AG09319 (cell line): ENCODE results near the gene IQCK.
"Not testable (repeated sequence)": the region's sequence is repeated elsewhere in the genome, so short reads cannot be mapped to it uniquely, and the experiment has no call there.

Source experiments
- DNase-seq: peaks from one replicate; pipeline ENCODE4 v3.0.0-alpha.2; 2010; ENCODE audit warnings: low read depth; ENCODE audit errors: extremely low read depth
- TF ChIP-seq, protein P1 (sequence below): IDR thresholded peaks from 2 replicates; pipeline ENCODE4 v1.5.1; 2011; ENCODE audit warnings: low read depth, mild to moderate bottlenecking, inconsistent platforms, low read length, moderate library complexity

Gene IQCK

DNA sequence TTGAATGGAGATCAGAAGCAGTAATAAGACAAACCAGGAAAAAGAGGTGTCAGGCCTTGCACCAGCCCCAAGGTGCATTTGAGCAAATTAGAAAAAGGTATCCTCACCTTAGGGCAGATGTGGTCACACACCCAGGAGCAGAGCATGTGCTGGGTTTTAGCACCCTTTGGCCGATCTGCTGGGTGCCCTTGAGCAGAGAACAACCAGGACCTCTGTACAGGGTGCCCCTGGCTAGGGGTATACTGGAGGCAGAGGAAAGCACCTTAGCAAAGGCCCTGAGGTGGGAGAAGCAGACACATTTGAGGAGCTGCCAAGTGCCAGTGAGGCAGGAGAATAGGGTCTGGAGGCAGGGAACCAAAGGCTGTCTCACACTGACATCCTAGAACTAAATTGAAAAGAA is 67.0 kb downstream of the IQCK start:
- no peak for DNase-seq
- TF ChIP-seq, protein P1, sequence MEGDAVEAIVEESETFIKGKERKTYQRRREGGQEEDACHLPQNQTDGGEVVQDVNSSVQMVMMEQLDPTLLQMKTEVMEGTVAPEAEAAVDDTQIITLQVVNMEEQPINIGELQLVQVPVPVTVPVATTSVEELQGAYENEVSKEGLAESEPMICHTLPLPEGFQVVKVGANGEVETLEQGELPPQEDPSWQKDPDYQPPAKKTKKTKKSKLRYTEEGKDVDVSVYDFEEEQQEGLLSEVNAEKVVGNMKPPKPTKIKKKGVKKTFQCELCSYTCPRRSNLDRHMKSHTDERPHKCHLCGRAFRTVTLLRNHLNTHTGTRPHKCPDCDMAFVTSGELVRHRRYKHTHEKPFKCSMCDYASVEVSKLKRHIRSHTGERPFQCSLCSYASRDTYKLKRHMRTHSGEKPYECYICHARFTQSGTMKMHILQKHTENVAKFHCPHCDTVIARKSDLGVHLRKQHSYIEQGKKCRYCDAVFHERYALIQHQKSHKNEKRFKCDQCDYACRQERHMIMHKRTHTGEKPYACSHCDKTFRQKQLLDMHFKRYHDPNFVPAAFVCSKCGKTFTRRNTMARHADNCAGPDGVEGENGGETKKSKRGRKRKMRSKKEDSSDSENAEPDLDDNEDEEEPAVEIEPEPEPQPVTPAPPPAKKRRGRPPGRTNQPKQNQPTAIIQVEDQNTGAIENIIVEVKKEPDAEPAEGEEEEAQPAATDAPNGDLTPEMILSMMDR: no peak

GRCh38 chr16:19785512-19786130 is 67.5 kb downstream of the IQCK start:
- no peak for DNase-seq
- TF ChIP-seq, protein P1: no peak

GRCh38 chr16:19801369-19801768 is 83.3 kb downstream of the IQCK start:
- DNase-seq: not testable (repeated sequence)

DNA sequence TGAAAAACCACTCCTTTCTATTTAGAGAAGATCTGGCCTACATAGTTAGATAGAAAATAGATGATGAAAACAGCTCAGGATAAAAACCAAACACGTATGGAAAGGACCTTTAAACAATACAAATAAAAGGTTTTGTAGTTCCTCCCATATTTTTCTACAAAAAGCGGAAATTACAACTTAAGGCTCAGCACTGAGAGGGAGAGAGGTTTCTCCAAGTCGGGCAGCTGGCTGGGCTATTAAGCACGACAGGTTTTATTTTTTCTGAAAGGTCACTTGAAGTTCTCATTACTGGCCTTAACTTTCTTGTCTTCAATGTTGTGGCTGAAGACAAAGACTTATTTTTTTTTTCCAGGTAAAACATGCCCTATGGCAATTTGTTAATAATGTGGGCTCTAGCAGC is 83.8 kb downstream of the IQCK start:
- not testable (repeated sequence) for DNase-seq

GRCh38 chr16:19802612-19803011 is 84.5 kb downstream of the IQCK start:
- TF ChIP-seq, protein P1: no peak
- DNase-seq: no peak

- DNase-seq: no peak
- TF ChIP-seq, protein P1: no peak
Observed at GRCh38 chr16:19804538-19805323, 86.7 kb downstream of the IQCK start.

DNA sequence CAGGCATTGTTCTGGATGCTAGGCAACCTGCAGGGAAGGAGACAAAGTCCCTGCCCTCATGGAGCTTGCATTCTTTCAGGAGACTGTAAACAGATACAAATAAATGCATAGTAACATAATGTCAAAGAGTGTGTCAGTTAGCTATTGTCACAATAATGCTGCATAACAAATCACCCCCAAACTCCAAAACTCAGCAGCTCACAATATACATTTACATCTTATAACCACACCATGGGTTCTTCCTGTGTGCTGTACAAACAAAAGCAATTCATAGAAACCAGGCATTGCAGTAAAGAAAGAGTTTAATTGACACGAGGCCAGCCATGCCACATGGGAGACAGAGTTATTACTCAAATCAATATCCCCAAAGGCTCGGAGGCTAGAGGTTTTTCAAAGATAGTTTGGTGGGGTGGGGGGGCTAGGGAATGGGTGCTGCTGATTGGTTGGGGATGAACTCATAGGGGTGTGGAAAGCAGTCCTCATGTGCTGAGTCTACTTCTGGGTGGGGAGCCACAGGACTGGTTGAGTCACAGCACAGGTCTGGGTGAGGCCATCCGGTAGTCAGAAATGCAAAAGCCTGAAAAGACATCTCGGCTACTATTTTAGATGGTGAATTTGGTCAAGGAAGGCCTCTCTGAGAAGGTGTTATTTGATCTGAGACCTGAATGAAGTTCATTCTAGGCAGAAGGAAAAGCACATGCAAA is 87.5 kb downstream of the IQCK start:
- TF ChIP-seq, protein P1: no peak
- DNase-seq: no peak

DNA sequence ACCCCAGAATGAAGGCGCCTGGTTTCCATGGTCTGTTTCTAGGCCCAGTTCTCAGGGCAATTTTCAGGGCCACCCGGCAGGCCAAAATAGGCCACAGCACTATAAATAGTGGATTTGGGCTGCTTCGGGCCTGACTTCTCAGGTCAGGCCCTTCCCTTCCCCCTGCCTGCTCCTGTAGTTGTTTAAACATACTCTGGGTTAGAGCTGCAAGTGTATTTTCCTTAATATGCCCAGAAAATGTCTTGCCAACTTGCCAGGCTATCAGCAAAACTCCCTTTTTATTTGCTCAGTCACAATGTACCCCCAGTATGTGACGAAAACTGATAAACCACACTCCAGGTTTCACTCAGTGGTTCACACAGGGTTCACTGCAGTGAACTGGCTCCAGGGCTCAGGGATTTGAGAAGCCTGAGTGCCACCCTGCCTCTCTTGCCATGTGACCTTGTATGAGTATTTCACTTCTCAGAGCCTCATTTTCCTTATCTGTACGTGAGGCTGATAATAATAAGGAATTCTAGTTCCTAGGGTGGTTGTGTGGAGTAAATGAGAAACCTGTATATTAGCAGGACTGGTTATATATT is 90.1 kb downstream of the IQCK start:
- TF ChIP-seq, protein P1: no peak

More for the DNA sequence above, 90.1 kb downstream of the IQCK start:
- no peak for DNase-seq
